Measurements from ENCODE around the gene EPS8L1. TPM values are rescaled to one million over a fixed set of nuclear protein-coding genes. Genes with fewer than 3 reads are reported as not detected.

Gene EPS8L1
- total RNA-seq, 2 donors from 2014 or later, result 29.4 to 52.8 TPM

DNA sequence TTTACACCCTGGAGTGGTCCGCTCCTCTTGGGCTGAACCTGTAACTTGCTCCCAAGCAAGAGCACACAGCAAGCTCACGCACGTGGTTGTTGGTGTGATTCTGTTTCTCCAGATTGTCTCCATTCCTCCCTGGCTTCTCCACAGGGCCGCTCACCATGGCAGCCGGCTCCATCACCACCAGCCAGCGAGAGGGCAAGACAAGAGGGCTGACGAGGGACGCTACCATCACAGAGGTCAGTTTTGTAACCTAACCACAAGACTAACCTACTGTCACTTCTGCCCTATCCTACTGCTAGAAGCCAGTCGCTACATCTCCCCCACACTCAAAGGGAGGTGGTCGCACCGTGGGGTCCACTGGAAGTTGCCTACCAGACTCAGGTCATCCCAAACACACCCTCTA, 33.0 kb upstream of the EPS8L1 start:
- H3K4me3 ChIP-seq (ENCODE audit: low read length), result no peak overlapping the region
- TF ChIP-seq CTCF (conservative IDR thresholded peaks at IDR 0.05), result no peak
- Mint-ChIP-seq H3K4me3 (no peak overlapping the region), H3K36me3 (ENCODE audit: low read depth) (peaks cover 58% of the 10 kb centered on the region), H3K4me1 (no peaks in the 10 kb centered on the region), H3K27me3 (ENCODE audit: insufficient read depth) (no peaks in the 10 kb centered on the region), H3K27ac (peak overlapping the region; percentile 1), H3K9me3 (no peaks in the 10 kb centered on the region)
- WGBS, 2 experiments (ENCODE audit: insufficient coverage in 1 of 2, insufficient read length in 1 of 2), result 74 to 81% methylated on average over 7 to 11 of the region's 11 CpGs
- no peak overlapping the region for H3K27ac ChIP-seq (ENCODE audit: low read depth, low read length)
- H3K27me3 ChIP-seq (ENCODE audit: control insufficient read depth, insufficient read depth, low read length, poor library complexity, severe bottlenecking), result no peaks in the 10 kb centered on the region
- H3K9ac ChIP-seq (ENCODE audit: extremely low read depth, low read length, poor library complexity, severe bottlenecking), result no peak overlapping the region
- no peaks in the 10 kb centered on the region for H3K4me1 ChIP-seq (ENCODE audit: control insufficient read depth, insufficient read depth, low read length)
- DNase-seq, result no peak
- H3K9me3 ChIP-seq (ENCODE audit: control insufficient read depth, low read length), result no peaks in the 10 kb centered on the region
- peaks cover 79% of the 10 kb centered on the region for H3K36me3 ChIP-seq (ENCODE audit: control insufficient read depth, insufficient read depth, low read length)

DNA sequence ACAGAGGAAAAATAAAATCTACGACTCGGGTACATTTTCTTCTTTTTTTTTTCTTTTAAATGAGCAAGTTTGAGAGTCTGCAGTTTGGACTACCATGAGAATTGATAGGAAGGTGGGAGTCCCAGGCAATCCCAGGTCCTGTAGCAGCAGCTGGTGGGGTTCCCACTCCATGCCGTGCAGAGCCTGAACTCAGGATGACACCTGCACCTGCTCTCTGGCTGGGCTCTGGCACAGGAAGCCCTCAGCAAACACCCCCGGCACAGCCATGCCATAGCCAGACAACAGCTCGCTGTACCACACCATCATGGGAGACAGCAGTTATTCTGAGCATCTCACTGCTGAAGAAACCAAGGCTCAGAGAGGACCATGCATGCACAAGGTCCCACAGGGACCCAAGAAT, 31.4 kb upstream of the EPS8L1 start:
- Histone ChIP-seq H3K36me3 (ENCODE audit: control insufficient read depth, insufficient read depth, low read length) (peaks cover 82% of the 10 kb centered on the region), H3K9ac (ENCODE audit: extremely low read depth, low read length, poor library complexity, severe bottlenecking) (no peak overlapping the region), H3K4me3 (ENCODE audit: low read length) (no peak overlapping the region), H3K4me1 (ENCODE audit: control insufficient read depth, insufficient read depth, low read length) (no peaks in the 10 kb centered on the region), H3K27me3 (ENCODE audit: control insufficient read depth, insufficient read depth, low read length, poor library complexity, severe bottlenecking) (no peaks in the 10 kb centered on the region), H3K27ac (ENCODE audit: low read depth, low read length) (no peak overlapping the region), H3K9me3 (ENCODE audit: control insufficient read depth, low read length) (no peaks in the 10 kb centered on the region)
- DNase-seq, result no peak
- 95 to 96% methylated on average over 3 to 5 of the region's 5 CpGs for WGBS, 2 experiments (ENCODE audit: insufficient coverage in 1 of 2, insufficient read length in 1 of 2)
- peaks cover 72% of the 10 kb centered on the region for H3K36me3 Mint-ChIP-seq (ENCODE audit: low read depth)
- H3K27me3 Mint-ChIP-seq (ENCODE audit: insufficient read depth), result no peaks in the 10 kb centered on the region
- H3K4me3 Mint-ChIP-seq, result no peak overlapping the region
- H3K4me1 Mint-ChIP-seq, result no peaks in the 10 kb centered on the region
- no peaks in the 10 kb centered on the region for H3K9me3 Mint-ChIP-seq
- no peak for TF ChIP-seq CTCF (conservative IDR thresholded peaks at IDR 0.05)
- H3K27ac Mint-ChIP-seq, result no peak overlapping the region

GRCh38 chr19:55044771-55045716, 30.6 kb upstream of the EPS8L1 start:
- H3K27ac Mint-ChIP-seq, result no peak overlapping the region
- no peaks in the 10 kb centered on the region for H3K27me3 Mint-ChIP-seq (ENCODE audit: insufficient read depth)
- H3K9me3 Mint-ChIP-seq, result no peaks in the 10 kb centered on the region
- H3K9me3 ChIP-seq (ENCODE audit: control insufficient read depth, low read length), result no peaks in the 10 kb centered on the region
- H3K4me1 ChIP-seq (ENCODE audit: control insufficient read depth, insufficient read depth, low read length), result no peaks in the 10 kb centered on the region
- peak; percentile 66 for DNase-seq
- H3K27ac ChIP-seq (ENCODE audit: low read depth, low read length), result no peak overlapping the region
- TF ChIP-seq CTCF (conservative IDR thresholded peaks at IDR 0.05), result peak; percentile 38
- H3K27me3 ChIP-seq (ENCODE audit: control insufficient read depth, insufficient read depth, low read length, poor library complexity, severe bottlenecking), result no peaks in the 10 kb centered on the region
- H3K9ac ChIP-seq (ENCODE audit: extremely low read depth, low read length, poor library complexity, severe bottlenecking), result no peak overlapping the region
- H3K36me3 ChIP-seq (ENCODE audit: control insufficient read depth, insufficient read depth, low read length), result peaks cover 87% of the 10 kb centered on the region
- WGBS, 2 experiments (ENCODE audit: insufficient coverage in 1 of 2, insufficient read length in 1 of 2), result 96 to 97% methylated on average over 24 to 30 of the region's 30 CpGs
- H3K4me3 ChIP-seq (ENCODE audit: low read length), result no peak overlapping the region
- H3K4me3 Mint-ChIP-seq, result no peak overlapping the region
- H3K4me1 Mint-ChIP-seq, result no peaks in the 10 kb centered on the region
- peaks cover 75% of the 10 kb centered on the region for H3K36me3 Mint-ChIP-seq (ENCODE audit: low read depth)

All from endodermal cell (in vitro differentiated cells).